Fibroblast of lung (primary cell): ENCODE data around the gene BEX2. TPM values are rescaled to one million over a fixed set of nuclear protein-coding genes. Genes with fewer than 3 reads are reported as not detected.
"Not testable (repeated sequence)": the region's sequence is repeated elsewhere in the genome, so short reads cannot be mapped to it uniquely, and the experiment has no call there.

Experiments
- DNase-seq, 2 donors: peaks; one replicate each; pipeline versions ENCODE4 v3.0.0 to v3.0.0-alpha.2; 2010; ENCODE audit warnings: low read depth in 2 of 2
- H2AFZ ChIP-seq: 2 replicates; pipeline ENCODE4 v1.5.1; 2012; ENCODE audit warnings: low read length, control low read depth, inconsistent platforms
- H3K27ac ChIP-seq: 2 replicates; pipeline ENCODE4 v1.5.1; 2011; ENCODE audit warnings: low read length, control low read depth; ENCODE audit not compliant: insufficient read depth
- H3K27me3 ChIP-seq: 2 replicates; pipeline ENCODE4 v1.5.1; 2011; ENCODE audit warnings: mild to moderate bottlenecking, low read length; ENCODE audit not compliant: control insufficient read depth, insufficient read depth
- H3K36me3 ChIP-seq: 2 replicates; pipeline ENCODE4 v1.5.1; 2011; ENCODE audit warnings: low read length; ENCODE audit not compliant: control insufficient read depth, insufficient read depth
- H3K4me1 ChIP-seq: 2 replicates; pipeline ENCODE4 v1.5.1; 2011; ENCODE audit warnings: low read length; ENCODE audit not compliant: control insufficient read depth, insufficient read depth; ENCODE audit errors: extremely low read depth
- H3K4me2 ChIP-seq: 2 replicates; pipeline ENCODE4 v1.5.1; 2011; ENCODE audit warnings: low read length, control low read depth; ENCODE audit not compliant: insufficient read depth; ENCODE audit errors: extremely low read depth
- H3K4me3 ChIP-seq, 4 experiments: fragments of 200-600 bp in 1 of 4; sonication (generic) in 1 of 4; replicated peaks in 1 of 4; 2 replicates each; pipeline ENCODE4 v1.5.1; 2011 to 2016; ENCODE audit warnings: low read length in 4 of 4, low read depth in 3 of 4, mild to moderate bottlenecking in 3 of 4, control low read depth in 2 of 4, inconsistent platforms in 1 of 4, mixed read lengths in 1 of 4; ENCODE audit not compliant: insufficient read depth in 1 of 4; ENCODE audit errors: control extremely low read depth in 1 of 4
- H3K79me2 ChIP-seq: 2 replicates; pipeline ENCODE4 v1.5.1; 2012; ENCODE audit warnings: mild to moderate bottlenecking, low read length, inconsistent platforms; ENCODE audit not compliant: control insufficient read depth, insufficient read depth
- H3K9ac ChIP-seq: 2 replicates; pipeline ENCODE4 v1.5.1; 2011; ENCODE audit warnings: mild to moderate bottlenecking, low read length, control low read depth; ENCODE audit not compliant: insufficient read depth
- H3K9me3 ChIP-seq: 2 replicates; pipeline ENCODE4 v1.5.1; 2012; ENCODE audit warnings: low read depth, low read length; ENCODE audit not compliant: control insufficient read depth, insufficient read depth
- H4K20me1 ChIP-seq: 2 replicates; pipeline ENCODE4 v1.5.1; 2011; ENCODE audit warnings: low read length; ENCODE audit not compliant: control insufficient read depth, insufficient read depth; ENCODE audit errors: extremely low read depth
- CTCF ChIP-seq, 2 donors: IDR thresholded peaks in 1 of 2; conservative IDR thresholded peaks in 1 of 2; 1 replicate in 1 of 2; 2 replicates in 1 of 2; pipeline ENCODE4 v1.5.1; 2011 to 2012; ENCODE audit warnings: low read length in 2 of 2, control low read depth in 1 of 2, inconsistent platforms in 1 of 2, low read depth in 1 of 2, mild to moderate bottlenecking in 1 of 2
- EZH2 ChIP-seq: IDR thresholded peaks from 2 replicates; pipeline ENCODE4 v1.5.1; 2012; ENCODE audit warnings: low read length, control low read depth, mild to moderate bottlenecking; ENCODE audit errors: missing control alignments
- polyA plus RNA-seq, 2 donors: library from polyadenylated mRNA; depleted of rRNA in 1 of 2; stranded (reverse) in 1 of 2; unstranded in 1 of 2; fragments of >200 nt; gene quantifications; 2 replicates each; pipeline ENCODE4 v1.2.1, GENCODE V29; 2011 to 2012; ENCODE audit warnings: missing spikeins in 1 of 2
- total RNA-seq: library from RNA; depleted of rRNA; stranded (reverse); fragments of >200 nt; gene quantifications from 2 replicates; pipeline ENCODE4 v1.2.1, GENCODE V29; 2014

BEX2 gene
- total and polyA plus RNA-seq, 2 donors (not counting 1 experiment from before 2014, with no cell fraction given), result 0.32 to 2.8 TPM

GRCh38 chrX:103311399-103311780, 600 bp upstream of the BEX2 start:
- no peak overlapping the region for H3K27ac ChIP-seq
- no peaks in the 10 kb centered on the region for H3K9me3 ChIP-seq
- DNase-seq, result no peak
- no peak overlapping the region for H2AFZ ChIP-seq
- TF ChIP-seq EZH2, result no peak
- no peak for TF ChIP-seq CTCF (conservative IDR thresholded peaks at IDR 0.05 in 1 of 2, IDR thresholded peaks at IDR 0.05 in 1 of 2; ENCODE audit: low read depth in 1 of 2, low read length in 2 of 2)
- no peaks in the 10 kb centered on the region for H3K4me1 ChIP-seq
- no peak overlapping the region for H3K4me2 ChIP-seq
- H3K9ac ChIP-seq, result no peak overlapping the region
- H3K4me3 ChIP-seq, result peak overlapping the region in 1 of 4 experiments; percentile 53
- H3K79me2 ChIP-seq, result no peaks in the 10 kb centered on the region
- H3K27me3 ChIP-seq, result no peaks in the 10 kb centered on the region
- no peaks in the 10 kb centered on the region for H4K20me1 ChIP-seq
- no peaks in the 10 kb centered on the region for H3K36me3 ChIP-seq

- no peak overlapping the region for H3K27ac ChIP-seq
Measured at GRCh38 chrX:103309860-103310554, 783 bp downstream of the BEX2 start.

GRCh38 chrX:103305666-103306065, 5.1 kb downstream of the BEX2 start:
- H3K79me2 ChIP-seq, H3K4me1 ChIP-seq, H3K9ac ChIP-seq, H3K4me3 ChIP-seq, H3K4me2 ChIP-seq, H3K36me3 ChIP-seq, H3K9me3 ChIP-seq, H4K20me1 ChIP-seq, DNase-seq, H2AFZ ChIP-seq, H3K27me3 ChIP-seq, H3K27ac ChIP-seq: not testable (repeated sequence)

More at GRCh38 chrX:103309860-103310554, 783 bp downstream of the BEX2 start:
- Histone ChIP-seq H3K79me2 (no peaks in the 10 kb centered on the region), H3K9ac (no peak overlapping the region), H3K9me3 (no peaks in the 10 kb centered on the region), H3K36me3 (no peaks in the 10 kb centered on the region), H4K20me1 (no peaks in the 10 kb centered on the region), H3K4me2 (no peak overlapping the region), H3K4me1 (no peaks in the 10 kb centered on the region), H2AFZ (no peak overlapping the region), H3K27me3 (no peaks in the 10 kb centered on the region), H3K4me3 (peak overlapping the region in 2 of 4 experiments; percentile 21 to 49)
- TF ChIP-seq CTCF (conservative IDR thresholded peaks at IDR 0.05 in 1 of 2, IDR thresholded peaks at IDR 0.05 in 1 of 2; ENCODE audit: low read depth in 1 of 2, low read length in 2 of 2) (no peak), EZH2 (no peak)
- DNase-seq, result no peak
